CMK (cell line): ENCODE measurements around the gene ATF7.
A peak's percentile ranks its signal among the peaks of the same experiment; 100 is the strongest.

Experiments used
- DNase-seq: peaks from one replicate; pipeline ENCODE4 v3.0.0-alpha.2; 2010; ENCODE audit warnings: low read depth

ATF7 gene

DNA sequence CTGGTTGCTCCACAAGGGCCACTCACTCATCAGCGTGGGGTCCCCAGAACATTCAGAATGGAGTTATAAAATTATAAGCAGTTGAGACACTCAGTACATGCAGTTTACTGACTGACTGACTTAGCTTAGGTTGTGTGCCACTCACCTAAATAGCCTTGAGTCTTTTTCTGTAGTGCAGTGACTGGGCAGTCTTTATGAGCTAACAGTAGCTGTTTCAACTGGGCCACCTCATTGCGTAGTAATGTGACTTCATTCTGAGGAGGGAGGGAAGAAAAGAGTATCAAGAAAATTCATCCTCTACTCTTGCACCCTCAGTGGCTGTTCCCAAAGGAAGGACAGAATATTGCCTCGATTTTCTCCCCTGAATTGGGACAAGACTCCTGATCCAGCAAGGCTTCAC lies 103.1 kb downstream of the ATF7 start:
- DNase-seq: no peak

DNA sequence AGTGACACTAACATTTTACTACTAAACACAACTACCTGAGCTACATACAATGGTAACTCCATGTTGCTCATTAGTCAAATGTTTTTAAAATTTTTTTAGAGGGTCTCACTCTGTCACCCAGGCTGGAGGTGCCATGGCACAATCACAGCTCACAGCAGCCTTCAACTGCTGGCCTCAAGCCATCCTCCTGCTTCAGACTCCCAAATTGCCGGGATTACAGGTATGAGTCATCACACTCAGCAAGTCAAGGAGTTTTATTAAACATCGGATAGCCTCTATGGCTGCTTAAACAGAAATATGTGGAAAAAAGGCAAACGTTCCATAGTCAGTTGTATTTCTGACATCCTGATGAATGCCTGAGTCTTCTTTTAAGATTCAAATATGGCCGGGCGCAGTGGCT lies 107.8 kb downstream of the ATF7 start:
- no peak for DNase-seq

DNA sequence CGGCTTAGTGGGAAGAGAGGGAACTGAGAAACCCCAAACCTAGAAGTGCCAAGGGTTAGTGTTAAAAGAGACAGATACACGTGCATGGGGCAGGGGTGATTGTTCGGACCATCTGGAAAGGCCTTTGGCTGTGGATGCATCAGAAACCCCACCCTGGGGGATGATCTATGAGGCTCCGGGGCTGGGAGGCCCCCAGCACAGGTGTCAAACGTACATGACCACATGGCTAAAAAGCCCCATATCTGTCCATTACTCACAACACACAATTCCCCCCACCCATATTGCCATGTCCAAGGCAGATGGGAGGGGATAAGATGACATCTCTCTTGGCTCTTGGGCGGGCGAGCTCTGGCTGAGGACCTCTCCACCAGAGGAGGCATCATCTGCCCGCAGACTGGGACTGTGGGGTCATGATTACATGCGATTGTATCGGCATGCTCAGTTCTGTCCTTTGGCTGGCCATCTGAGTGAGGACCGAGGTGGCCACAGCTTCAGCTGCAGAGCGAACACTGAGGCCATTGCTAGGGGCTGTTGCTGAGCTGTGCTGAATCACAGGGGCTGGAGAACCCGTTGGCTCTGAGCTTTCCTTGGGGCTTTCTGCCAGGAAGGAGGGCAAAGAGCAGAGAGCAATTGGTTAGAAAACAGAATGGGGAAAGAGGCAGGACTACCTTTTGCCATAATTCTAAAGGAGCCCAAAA lies 109.3 kb downstream of the ATF7 start:
- DNase-seq: no peak

DNA sequence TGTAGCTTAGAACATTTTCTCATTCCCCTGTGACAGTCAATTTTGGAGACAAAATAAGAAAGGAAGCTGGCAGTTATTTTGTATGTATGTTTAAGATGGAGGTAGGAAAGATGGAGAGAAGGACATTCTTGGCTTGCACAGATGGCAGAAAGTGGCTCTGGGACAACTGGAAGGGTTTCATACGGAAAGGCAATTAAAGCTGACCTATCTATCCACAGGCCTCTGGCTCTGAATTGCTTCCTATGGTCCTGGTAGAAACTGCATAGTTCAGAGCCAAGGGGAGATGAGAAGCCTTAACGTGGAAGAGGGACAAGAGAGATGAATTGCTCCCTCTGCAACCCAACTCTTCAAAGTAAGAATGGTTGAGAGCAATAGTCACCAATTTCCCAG lies 110.9 kb downstream of the ATF7 start:
- no peak for DNase-seq

DNA sequence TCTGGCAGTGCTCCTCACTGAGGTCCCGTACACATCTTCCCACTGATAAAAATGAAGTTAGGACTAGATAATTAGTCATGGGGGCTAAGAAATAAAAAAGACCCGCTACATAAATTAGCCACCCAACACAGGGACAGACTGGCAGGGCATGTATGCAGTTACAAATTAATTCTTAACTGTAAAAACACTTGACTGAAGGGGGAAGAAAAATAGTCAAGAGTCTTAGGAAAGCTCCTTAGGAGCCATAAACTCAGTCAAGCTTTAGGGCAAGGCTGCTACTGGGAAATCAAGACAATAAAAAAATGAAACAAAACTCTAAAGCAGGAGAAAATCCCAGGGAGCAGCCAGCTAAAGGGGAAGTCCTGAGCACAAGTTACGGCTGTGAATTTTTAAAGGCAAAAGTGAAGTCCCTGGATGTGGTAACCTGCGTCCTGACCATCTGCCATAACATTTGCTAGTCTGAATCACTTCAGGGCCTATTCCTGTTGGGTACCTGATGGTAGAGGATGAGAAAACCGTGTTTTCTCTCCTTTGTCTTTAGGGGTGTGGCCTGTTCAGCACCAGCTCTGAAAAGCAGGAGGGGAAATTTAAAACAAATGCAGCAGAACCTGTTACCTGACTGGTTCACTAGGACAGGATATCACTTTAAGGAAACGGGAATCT lies 111.4 kb downstream of the ATF7 start:
- DNase-seq: no peak

DNA sequence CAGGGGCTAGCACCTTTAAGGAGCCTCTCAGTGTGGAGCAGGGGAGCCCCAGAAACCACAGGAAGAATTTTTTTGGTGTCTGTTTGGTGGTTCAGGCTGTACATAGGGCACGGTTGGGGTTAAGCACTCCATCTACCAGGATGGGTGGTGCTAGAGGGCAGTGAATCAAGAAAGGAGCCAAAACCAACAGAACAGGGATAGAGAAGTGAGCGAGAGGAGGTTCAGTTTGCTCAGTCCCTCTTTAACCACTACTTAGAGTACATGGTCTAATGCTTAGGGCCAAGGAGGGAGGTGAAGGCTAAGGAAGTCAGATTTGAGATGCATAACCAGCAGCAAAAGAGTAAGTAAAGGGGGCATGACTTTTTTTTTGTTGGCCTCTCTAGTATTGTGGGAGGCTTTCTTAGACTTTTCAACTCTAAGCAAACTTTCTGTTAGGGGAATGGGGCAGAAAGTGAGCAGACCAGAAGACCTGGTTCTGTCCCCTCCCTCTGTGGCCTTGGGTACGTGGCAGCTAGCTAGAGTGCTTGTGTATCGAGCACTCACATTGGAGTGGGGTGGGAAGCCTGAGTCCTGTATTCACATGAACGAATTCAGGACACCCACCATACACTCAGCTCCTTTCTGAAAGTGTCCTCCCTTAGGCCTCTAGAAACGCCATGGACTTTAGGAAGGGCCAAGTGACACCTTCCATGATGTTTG lies 112.3 kb downstream of the ATF7 start:
- DNase-seq: no peak

DNA sequence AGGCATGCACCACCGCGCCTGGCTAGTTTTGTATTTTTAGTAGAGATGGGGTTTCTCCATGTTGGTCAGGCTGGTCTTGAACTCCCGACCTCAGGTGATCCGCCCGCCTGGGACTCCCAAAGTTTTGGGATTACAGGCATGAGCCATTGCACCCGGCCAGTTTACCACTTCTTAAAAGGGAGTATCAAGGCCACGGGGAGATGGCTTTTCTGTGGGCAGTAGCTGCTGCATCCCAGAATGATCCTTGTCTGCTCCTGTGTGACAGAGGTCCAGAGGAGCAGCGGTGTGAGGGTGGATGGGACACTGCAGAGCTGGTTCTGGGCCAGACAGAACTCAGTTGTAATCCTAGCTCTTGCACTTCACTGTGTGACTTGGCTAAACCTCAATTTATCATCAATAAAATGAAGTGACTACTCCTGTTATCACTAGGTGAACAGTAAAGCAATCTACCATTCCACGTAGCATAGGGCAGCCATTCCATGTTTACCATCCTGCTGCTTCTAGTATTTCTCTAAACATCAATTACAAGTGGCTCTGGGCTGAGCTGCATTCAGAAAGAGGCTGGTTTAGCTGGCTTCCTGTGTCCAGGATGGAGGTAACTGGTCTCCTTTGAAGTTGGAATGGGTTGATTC lies 115.9 kb downstream of the ATF7 start:
- no peak for DNase-seq

DNA sequence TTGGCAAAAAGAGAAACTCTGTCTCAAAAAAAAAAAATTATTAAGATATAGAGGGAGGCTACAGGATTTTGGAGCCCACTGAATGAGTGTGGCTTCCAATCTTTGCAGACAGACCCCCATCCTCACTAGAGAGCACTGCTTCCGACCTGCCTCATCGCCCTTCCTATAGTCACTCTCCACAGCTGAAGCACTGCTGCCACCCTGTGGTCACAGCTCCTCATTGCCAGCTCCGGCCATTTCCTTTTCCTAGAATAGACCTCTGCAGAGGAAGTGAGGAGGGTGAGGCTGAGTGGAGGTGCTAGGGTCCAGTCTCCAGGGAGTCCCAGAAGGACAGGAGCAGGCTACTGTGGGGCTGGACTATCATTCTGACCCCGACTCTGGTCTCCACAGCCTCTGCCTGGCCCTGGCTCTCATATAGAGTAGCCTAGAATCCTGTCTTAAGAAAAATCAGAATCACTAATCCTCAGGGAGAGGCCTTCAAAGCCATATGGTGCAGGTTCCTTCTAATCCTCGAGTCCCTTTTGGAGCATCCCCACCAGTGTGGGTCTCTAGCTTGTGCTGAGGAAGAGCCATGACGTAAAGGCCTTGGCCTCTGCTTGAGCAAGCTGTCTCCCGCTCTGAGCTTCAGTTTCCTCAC lies 117.5 kb downstream of the ATF7 start:
- DNase-seq: no peak

DNA sequence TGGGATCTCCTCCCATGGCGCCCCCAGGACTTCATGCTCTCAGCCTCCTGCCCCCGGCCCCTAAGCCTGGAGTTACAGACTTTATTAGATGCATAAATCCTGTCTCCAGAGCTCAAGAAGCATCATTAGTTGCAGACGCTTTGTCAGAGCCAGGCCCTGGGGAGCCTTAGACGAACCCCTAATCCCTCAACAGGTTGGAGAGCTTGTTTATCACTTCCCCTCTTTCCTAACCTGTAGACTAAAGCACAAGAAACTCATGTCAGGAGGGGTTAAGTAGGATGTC lies 118.6 kb downstream of the ATF7 start:
- no peak for DNase-seq

DNA sequence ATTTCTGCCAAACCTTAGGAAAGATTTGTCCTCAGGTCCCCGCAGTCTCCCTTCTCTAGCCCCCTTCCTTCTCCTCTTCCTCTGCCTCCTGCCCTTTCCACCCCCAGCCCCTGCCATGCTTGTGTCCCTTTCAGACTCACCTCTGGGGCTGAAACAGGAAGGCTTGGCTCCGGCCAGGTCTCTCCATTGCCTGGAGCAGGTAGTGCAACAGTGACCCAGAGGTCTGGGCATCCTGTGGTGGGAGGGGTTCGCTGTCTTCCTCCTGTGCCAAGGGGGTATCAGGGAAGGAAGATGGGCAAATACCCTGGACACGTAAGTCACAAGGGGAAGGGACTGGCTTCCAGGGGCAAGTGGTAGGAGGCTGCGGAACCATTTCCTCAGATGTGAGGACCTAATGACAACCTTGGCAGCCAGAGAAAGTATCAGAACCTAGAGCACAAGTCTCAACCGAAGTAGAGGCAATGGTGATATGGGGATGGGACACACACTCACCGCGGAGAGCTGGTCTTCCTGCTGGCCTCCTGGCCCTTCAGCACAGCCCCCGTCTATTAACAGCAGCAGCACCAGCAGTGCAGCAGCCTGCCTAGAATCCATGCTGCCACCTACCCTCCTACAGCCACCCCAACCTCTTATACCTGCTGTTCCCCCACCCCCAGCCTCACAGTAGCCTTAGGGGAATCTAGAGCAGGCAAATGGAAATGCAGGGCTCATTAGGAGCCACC lies 119.1 kb downstream of the ATF7 start, which contains the start of gene NPFF:
Gene NPFF, minus strand, starts transcription at position 604 of the 722 bp plus-strand sequence. Its CDS starts 10 bp downstream, at position 594.
- DNase-seq: no peak

DNA sequence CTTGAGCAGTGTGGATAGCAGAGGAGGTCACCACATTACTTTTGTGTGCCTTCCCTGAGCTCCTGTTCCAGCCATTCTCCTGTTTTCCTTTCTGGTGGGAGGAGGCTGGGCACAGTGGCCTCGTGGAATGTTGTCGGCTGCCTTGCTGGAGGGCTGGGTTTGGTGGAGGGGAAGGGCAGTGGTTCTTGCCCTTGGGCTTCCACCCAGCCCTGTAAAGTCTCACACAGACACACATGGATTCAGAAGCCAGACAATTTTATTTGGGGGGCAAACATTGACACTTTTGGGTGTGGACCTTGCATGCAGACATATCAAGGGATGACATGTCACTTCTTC lies 119.8 kb downstream of the ATF7 start:
- no peak for DNase-seq

DNA sequence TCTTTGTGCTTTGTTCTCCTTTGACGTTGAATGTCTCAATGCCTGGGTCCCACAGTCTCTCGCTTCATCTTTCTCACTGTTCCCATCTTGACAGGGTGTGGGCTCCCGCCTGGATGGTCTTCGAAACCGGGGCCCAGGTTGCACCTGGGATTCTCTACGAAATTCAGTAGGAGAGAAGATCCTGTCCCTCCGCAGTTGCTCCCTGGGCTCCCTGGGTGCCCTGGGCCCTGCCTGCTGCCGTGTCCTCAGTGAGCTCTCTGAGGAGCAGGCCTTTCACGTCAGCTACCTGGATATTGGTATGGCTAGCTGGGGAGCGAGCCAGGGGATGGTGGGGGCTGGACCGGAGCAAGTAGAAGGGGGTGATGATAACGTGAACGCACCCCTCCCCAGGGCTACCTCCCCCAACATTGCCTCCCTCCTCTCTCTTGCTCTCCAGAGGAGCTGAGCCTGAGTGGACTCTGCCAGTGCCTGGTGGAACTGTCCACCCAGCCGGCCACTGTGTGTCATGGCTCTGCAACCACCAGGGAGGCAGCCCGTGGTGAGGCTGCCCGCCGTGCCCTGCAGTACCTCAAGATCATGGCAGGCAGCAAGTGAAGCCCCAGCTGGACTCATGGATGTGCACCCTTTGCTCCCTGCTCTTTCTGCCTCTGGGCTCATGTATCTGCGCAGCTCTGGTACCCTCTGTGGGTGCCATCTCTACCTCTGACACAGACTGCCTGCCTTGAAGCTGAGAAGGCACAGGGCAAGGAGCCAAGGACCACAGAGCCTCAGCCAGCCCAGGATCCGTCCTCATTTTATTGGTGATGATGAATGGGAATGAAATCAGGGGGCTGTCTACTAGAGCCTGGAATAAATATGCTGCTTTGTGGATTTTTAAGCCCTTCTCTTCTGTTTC lies 120.4 kb downstream of the ATF7 start:
- no peak for DNase-seq

DNA sequence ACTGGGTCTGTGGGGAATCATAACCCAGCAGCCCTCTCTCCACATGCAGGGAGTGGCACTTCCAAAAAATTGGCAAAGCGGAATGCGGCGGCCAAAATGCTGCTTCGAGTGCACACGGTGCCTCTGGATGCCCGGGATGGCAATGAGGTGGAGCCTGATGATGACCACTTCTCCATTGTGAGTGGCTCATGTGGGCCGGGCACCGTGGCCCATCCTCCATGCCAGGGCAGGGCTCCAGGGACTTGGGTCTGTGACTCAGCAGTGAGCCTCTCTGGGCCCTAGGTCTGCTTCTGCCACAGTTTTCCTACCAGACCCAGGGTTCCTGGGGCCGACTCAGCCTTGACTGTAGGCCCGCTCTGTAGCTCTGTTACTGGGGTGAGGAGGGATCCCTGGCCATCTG lies 121.1 kb downstream of the ATF7 start:
- no peak for DNase-seq

DNA sequence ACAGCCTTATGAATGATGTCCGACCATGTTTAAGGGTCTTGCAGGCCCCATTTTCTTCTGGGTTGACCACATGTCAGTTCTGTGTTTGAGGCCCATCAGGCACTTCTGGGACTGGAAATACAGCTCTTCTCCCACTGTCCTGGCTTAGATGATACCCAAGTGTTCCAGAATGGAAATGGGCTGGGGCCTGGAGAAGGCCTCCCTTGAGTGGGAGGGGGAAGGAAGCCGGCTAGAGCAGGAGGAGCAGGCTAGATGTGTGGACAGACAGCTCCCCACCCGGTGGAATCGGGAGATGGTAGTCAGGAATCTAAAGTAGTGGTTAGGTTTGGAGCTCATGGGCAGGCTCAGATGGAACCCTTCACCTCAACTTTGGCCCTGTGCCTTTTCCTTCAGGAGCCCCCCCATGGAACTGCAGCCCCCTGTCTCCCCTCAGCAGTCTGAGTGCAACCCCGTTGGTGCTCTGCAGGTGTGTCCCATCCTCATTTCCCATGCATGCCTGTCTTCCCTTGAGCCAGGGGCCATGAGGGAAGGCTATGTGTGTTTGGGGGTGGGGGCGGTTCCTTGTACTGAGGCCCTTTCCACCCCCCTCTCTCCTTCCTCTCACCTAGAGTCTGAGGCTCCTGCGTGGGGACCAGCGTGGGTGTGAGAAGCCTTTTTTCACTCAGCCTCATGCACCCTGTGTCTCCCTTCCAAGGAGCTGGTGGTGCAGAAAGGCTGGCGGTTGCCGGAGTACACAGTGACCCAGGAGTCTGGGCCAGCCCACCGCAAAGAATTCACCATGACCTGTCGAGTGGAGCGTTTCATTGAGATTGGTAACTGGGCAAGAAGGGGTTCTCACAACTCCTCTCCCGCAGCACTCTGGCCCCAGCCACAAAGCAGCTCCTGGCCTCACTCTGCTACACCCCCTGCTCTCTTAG lies 121.9 kb downstream of the ATF7 start:
- no peak for DNase-seq

DNA sequence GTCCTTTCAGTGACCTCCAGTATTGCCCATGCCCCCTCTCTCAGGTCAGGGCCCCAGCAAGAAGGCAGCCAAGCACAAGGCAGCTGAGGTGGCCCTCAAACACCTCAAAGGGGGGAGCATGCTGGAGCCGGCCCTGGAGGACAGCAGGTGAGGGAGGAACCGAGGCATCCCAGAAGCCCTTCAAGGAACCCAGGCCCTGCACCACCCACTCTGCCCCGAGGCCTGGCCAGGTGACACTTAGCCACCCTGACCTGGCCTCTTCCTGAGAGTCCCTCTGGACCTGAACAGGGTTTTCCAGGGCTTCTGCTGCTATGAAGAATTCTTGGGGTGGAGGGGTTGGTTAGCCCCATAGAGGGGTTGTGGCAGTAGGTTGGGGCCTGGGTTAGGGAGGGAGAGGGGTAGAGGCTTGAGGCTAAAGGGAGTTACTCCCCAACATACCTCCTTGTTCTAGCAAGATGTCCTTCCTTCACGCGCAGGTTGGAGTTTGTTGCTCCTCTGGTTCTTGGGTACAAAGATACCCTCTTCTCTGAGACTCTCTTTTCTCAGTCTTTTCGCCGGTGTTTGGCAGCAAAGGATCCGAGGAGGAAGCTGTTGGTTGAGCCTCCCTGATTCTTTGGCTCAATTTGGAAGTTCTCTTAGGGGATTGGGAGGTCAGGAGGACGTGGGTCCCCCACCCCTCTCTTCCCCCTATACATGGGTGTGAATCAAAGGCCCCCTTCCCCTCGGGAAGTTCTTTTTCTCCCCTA lies 123.0 kb downstream of the ATF7 start:
- no peak for DNase-seq

DNA sequence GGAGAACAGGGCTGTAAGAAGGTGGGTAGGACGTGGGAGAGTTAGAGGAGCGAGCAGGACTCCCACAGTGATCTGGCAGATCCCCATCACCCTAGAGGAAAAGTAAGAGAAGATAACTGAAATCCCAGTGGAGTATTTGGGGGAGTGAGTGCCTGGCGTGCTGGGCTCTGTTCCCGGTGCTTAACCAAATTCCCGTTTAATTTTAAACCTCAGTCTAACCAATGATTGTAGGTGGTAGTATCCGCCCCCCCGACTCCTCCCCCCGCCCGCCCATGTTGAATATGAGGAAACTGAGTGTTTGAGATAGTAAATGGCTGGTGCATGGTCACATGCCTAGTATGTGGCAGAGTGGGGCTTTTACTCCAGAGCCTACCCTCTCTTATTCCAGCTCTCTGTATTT lies 123.9 kb downstream of the ATF7 start:
- DNase-seq: no peak

DNA sequence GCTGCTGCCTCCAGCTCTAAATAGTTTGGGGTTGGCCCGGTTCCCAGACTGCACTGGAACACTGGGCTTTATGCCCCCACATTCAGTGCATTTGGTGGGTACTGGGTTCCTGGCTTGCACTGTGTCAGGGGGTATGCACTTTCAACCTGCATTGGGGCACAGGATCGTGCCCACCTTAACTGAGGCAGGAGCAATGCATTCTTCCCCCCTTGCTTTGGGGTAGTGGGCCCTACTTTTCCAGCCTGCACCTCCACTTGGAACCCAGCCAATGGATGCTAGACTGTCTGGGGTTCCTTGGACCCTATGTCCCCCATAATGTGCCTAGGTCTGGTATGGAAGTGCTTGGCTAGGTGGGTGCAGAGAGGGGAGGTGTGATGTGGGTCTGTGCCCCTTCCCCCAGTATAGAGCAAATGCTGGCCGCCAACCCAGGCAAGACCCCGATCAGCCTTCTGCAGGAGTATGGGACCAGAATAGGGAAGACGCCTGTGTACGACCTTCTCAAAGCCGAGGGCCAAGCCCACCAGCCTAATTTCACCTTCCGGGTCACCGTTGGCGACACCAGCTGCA lies 124.5 kb downstream of the ATF7 start:
- no peak for DNase-seq

DNA sequence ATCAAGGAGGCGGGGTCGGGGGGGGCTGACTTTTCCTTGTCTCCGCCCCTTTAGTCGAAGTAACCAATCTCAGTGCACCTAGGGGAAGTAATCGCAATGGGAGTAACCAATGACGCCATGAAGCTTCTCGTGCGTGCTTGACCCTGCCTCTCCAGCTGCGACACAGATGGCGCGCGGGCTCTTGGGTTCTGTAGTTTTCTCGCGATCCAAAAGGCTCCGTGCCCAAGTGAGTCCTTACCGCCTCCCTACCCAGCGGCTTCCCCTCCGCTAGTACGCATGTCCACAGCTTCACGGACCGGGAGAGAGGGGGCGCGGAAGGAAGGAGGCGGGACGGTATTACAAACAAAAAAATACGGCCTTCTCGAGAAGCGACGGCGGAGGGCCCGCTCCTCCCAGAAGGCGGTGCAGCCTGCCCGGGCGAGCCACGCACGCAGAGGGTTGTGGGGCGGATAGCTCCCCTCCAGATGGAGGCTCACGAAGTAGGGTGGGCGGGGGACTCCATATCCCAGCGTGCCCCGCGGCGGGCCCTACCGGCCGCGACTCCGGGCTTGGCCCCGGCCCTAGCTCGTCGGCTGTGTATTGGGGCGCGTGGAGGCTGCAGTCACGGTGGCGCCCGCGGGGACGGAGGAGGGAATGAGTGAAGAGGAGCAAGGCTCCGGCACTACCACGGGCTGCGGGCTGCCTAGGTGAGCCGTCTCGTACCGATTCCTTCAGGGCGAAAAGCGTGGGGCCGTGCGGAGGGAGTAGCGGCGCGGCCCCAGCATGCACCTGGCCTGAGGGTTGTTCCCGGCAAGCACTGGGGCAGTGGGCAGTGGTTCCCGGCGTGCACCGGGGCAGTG lies 125.2 kb downstream of the ATF7 start, which contains the start of gene TARBP2:
Gene TARBP2, plus strand, starts transcription at position 508 of the 839 bp plus-strand sequence. Its CDS starts 126 bp downstream, at position 634.
- DNase-seq: peak; percentile 98
